HG02610 (cell line): Measurements from ENCODE around the gene TNRC18.

Source experiments
- ATAC-seq: cut with Tn5 transposase; IDR thresholded peaks from one replicate; pipeline ENCODE4 v1.9.1; 2021; ENCODE audit warnings: mild to moderate bottlenecking, moderate library complexity; ENCODE audit not compliant: unreplicated experiment

Gene TNRC18

GRCh38 chr7:5450549-5451327, 27.1 kb upstream of the TNRC18 start:
- no peak for ATAC-seq

GRCh38 chr7:5448378-5449037, 24.9 kb upstream of the TNRC18 start:
- no peak for ATAC-seq

GRCh38 chr7:5445981-5446594, 22.5 kb upstream of the TNRC18 start:
- ATAC-seq: no peak

GRCh38 chr7:5443678-5444077, 20.0 kb upstream of the TNRC18 start:
- ATAC-seq: no peak

GRCh38 chr7:5442757-5443305, 19.2 kb upstream of the TNRC18 start:
- ATAC-seq: no peak

- no peak for ATAC-seq
Observed at GRCh38 chr7:5441840-5442503, 18.3 kb upstream of the TNRC18 start.

GRCh38 chr7:5439572-5440496, 16.2 kb upstream of the TNRC18 start:
- ATAC-seq: no peak

GRCh38 chr7:5439209-5439571, 15.6 kb upstream of the TNRC18 start:
- no peak for ATAC-seq

GRCh38 chr7:5437987-5438386, 14.4 kb upstream of the TNRC18 start:
- ATAC-seq: no peak

- ATAC-seq: no peak
Observed at GRCh38 chr7:5437348-5437892, 13.8 kb upstream of the TNRC18 start.

GRCh38 chr7:5436003-5436678, 12.5 kb upstream of the TNRC18 start:
- no peak for ATAC-seq

GRCh38 chr7:5435291-5436002, 11.8 kb upstream of the TNRC18 start:
- ATAC-seq: no peak

GRCh38 chr7:5433181-5433580, 9.5 kb upstream of the TNRC18 start:
- no peak for ATAC-seq

GRCh38 chr7:5432691-5433090, 9.1 kb upstream of the TNRC18 start:
- no peak for ATAC-seq

GRCh38 chr7:5431560-5432015, 8.0 kb upstream of the TNRC18 start:
- ATAC-seq: no peak

- ATAC-seq: no peak
Observed at GRCh38 chr7:5430612-5430947, 6.9 kb upstream of the TNRC18 start.

- no peak for ATAC-seq
Observed at GRCh38 chr7:5429857-5430611, 6.4 kb upstream of the TNRC18 start.

- no peak for ATAC-seq
Observed at GRCh38 chr7:5429253-5429856, 5.7 kb upstream of the TNRC18 start.
